Gastrocnemius medialis (tissue), 4 donors: ENCODE measurements around the gene FAM83G.

Experiments used
- CTCF ChIP-seq, 5 experiments: fragments of 450-650 bp in 3 of 5; fragments of 200-600 bp in 2 of 5; sonication (generic) in 2 of 5; IDR thresholded peaks in 4 of 5; conservative IDR thresholded peaks in 1 of 5; 1 replicate in 4 of 5; 2 replicates in 1 of 5; pipeline ENCODE4 v1.5.1; 2016 to 2019; ENCODE audit warnings: antibody characterized with exemption in 5 of 5, mild to moderate bottlenecking in 3 of 5, moderate library complexity in 3 of 5
- POLR2A ChIP-seq, 2 donors: fragments of 450-650 bp; IDR thresholded peaks; one replicate each; pipeline ENCODE4 v1.6.1; 2017; ENCODE audit warnings: antibody characterized with exemption in 2 of 2, mild to moderate bottlenecking in 2 of 2, moderate library complexity in 2 of 2

- TF ChIP-seq CTCF (IDR thresholded peaks at IDR 0.05 in 4 of 5, conservative IDR thresholded peaks at IDR 0.05 in 1 of 5), result no peak
- TF ChIP-seq POLR2A (IDR thresholded peaks at IDR 0.05), result no peak
These were observed 6.8 kb downstream of the FAM83G start for GRCh38 chr17:18997650-18998196.
